Body of pancreas (tissue), 4 donors: ENCODE data around the gene ITGBL1. TPM values are rescaled to one million over a fixed set of nuclear protein-coding genes. Genes with fewer than 3 reads are reported as not detected.

ENCODE experiments used
- ATAC-seq: fragments of 150-250 bp; one replicate; pipeline ENCODE4 v1.9.1; 2016
- DNase-seq, 4 donors: peaks; one replicate each; pipeline ENCODE4 v3.0.0-alpha.2; 2019
- H3K27ac ChIP-seq, 4 donors: fragments of 200-600 bp; sonication (generic); 1 replicate in 3 of 4; 2 replicates in 1 of 4; pipeline versions ENCODE4 v1.5.1 to v1.6.1; 2016 to 2019; ENCODE audit warnings: mild to moderate bottlenecking in 1 of 4, mixed read lengths in 1 of 4, moderate library complexity in 1 of 4
- H3K27me3 ChIP-seq, 2 donors: fragments of 200-600 bp; sonication (generic); one replicate each; pipeline ENCODE4 v1.6.0; 2016; ENCODE audit warnings: mild to moderate bottlenecking in 1 of 2
- H3K36me3 ChIP-seq, 2 donors: fragments of 200-600 bp; sonication (generic); replicated peaks in 1 of 2; 2 replicates each; pipeline ENCODE4 v1.5.1; 2016; ENCODE audit warnings: low read depth in 2 of 2; ENCODE audit not compliant: insufficient read depth in 1 of 2
- H3K4me1 ChIP-seq: fragments of 200-600 bp; sonication (generic); one replicate; pipeline ENCODE4 v1.6.0; 2016
- H3K4me3 ChIP-seq, 2 donors: fragments of 200-600 bp; sonication (generic); 1 replicate in 1 of 2; 2 replicates in 1 of 2; pipeline ENCODE4 v1.5.1; 2016 to 2019
- H3K9me3 ChIP-seq, 3 donors: fragments of 200-600 bp; sonication (generic); 1 replicate in 2 of 3; 2 replicates in 1 of 3; pipeline ENCODE4 v1.5.1; 2016
- CTCF ChIP-seq, 7 experiments: fragments of 450-650 bp in 4 of 7; fragments of 200-600 bp in 3 of 7; sonication (generic) in 3 of 7; IDR thresholded peaks; one replicate each; pipeline ENCODE4 v1.5.1; 2016 to 2019; ENCODE audit warnings: antibody characterized with exemption in 7 of 7
- POLR2A ChIP-seq, 3 donors: fragments of 450-650 bp; IDR thresholded peaks; one replicate each; pipeline ENCODE4 v1.6.1; 2016; ENCODE audit warnings: antibody characterized with exemption in 3 of 3, mild to moderate bottlenecking in 2 of 3
- WGBS, 2 donors: methylation state at CpG; one replicate each; pipeline ENCODE4 v1.1.5; 2017; 5-methylcytosine and 5-hydroxymethylcytosine counted together
- intact Hi-C: fragments of 100-400 bp; cut with DNase I; formaldehyde crosslinking; loops from one replicate; pipeline ENCODE4 v1.15.1; 2023
- total RNA-seq, 2 donors: library from RNA; depleted of rRNA; stranded (reverse); fragments of >200 nt; gene quantifications; one replicate each; pipeline ENCODE4 v1.1.0, GENCODE V29; 2016

The ITGBL1 gene
- total RNA-seq, 2 donors from 2014 or later, result 1.3 to 10.4 TPM

GRCh38 chr13:101489643-101490405 lies 37.3 kb downstream of the ITGBL1 start:
- DNase-seq, result no peak

DNA sequence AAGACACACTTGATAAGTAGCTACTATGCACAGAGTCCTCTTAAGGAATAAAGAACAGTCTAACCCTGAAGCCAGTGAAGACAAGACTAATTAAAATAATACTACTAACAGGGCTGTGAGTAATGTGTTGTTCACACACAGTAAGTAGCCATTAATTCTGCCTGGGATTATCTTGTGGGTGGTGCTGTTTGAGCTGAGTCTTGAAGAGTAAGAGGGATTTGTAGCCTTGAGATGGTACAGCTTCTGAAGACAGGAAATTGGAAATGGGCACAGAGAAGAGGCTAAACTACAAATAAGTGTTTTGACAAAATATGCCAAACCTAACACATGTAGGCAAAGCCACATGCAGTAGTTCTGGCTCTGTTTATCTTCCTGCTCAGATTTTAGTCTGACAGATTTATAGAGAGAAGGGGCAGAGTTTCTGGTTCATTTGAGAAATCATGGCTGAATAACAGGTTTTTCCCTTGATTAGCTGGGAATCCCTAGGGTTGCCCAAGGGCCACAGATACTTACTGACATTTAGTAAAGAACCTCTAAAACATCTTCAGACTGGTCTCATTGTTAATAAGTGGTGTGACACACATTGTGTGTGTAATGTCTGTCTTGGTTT lies 38.0 kb downstream of the ITGBL1 start:
- H3K36me3 ChIP-seq, result no peaks in the 10 kb centered on the region
- no peak overlapping the region for H3K27ac ChIP-seq
- TF ChIP-seq POLR2A (IDR thresholded peaks at IDR 0.05) (no peak), CTCF (IDR thresholded peaks at IDR 0.05) (no peak)
- no peak overlapping the region for H3K4me3 ChIP-seq
- H3K27me3 ChIP-seq, result no peaks in the 10 kb centered on the region
- ATAC-seq (no peak), DNase-seq (no peak)
- no peaks in the 10 kb centered on the region for H3K9me3 ChIP-seq
- H3K4me1 ChIP-seq, result no peaks in the 10 kb centered on the region
- intact Hi-C loops, result no loop called here

More at GRCh38 chr13:101489643-101490405, 37.3 kb downstream of the ITGBL1 start:
- no peak for ATAC-seq
- Histone ChIP-seq H3K4me3 (no peak overlapping the region), H3K27ac (no peak overlapping the region), H3K4me1 (no peaks in the 10 kb centered on the region), H3K27me3 (no peaks in the 10 kb centered on the region), H3K36me3 (no peaks in the 10 kb centered on the region), H3K9me3 (no peaks in the 10 kb centered on the region)
- TF ChIP-seq POLR2A (IDR thresholded peaks at IDR 0.05) (no peak), CTCF (IDR thresholded peaks at IDR 0.05) (no peak)
- WGBS, 2 donors, result 72 to 83% methylated on average over 3 of the region's 3 CpGs
- intact Hi-C loops, result no loop called here

- WGBS, 2 donors, result 75 to 81% methylated on average over 3 of the region's 3 CpGs
- Histone ChIP-seq H3K27me3 (no peaks in the 10 kb centered on the region), H3K36me3 (no peaks in the 10 kb centered on the region), H3K9me3 (no peaks in the 10 kb centered on the region), H3K27ac (no peak overlapping the region), H3K4me3 (no peak overlapping the region), H3K4me1 (no peaks in the 10 kb centered on the region)
- intact Hi-C loops, result no loop called here
- ATAC-seq (no peak), DNase-seq (no peak)
- no peak for TF ChIP-seq POLR2A (IDR thresholded peaks at IDR 0.05)
- TF ChIP-seq CTCF (IDR thresholded peaks at IDR 0.05), result no peak
Measured at GRCh38 chr13:101492251-101492910, 39.9 kb downstream of the ITGBL1 start.

DNA sequence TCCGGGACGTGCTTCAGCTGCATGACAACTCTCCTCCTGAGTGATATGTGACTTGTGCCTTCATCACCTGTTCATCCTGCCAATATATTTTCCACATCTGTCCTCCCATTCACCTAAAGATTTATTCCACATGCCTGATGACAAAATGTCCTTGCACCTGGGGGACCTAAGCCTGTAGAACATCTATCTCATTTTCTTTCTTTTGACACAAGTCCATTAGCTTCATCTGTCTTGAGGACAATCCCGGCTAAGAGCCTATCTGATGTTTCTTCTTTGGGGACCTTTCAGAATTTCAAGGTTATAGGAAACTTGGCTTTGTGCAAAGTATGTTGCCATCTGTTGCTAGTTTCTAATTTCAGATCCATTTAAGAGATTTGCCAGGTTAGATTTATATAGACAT lies 41.1 kb downstream of the ITGBL1 start:
- TF ChIP-seq POLR2A (IDR thresholded peaks at IDR 0.05) (no peak), CTCF (IDR thresholded peaks at IDR 0.05) (no peak)
- Histone ChIP-seq H3K27ac (no peak overlapping the region), H3K4me3 (no peak overlapping the region), H3K9me3 (no peaks in the 10 kb centered on the region), H3K27me3 (no peaks in the 10 kb centered on the region), H3K4me1 (no peaks in the 10 kb centered on the region), H3K36me3 (no peaks in the 10 kb centered on the region)
- ATAC-seq (no peak), DNase-seq (no peak)
- 49 to 56% methylated on average over 3 of the region's 3 CpGs for WGBS, 2 donors
- intact Hi-C loops, result no loop called here
